PFSK-1 (cell line): Measurements from ENCODE around the gene HNRNPM.

Source experiments
- POLR2AphosphoS5 ChIP-seq: IDR thresholded peaks from 2 replicates; pipeline ENCODE4 v1.6.1; 2012; ENCODE audit warnings: low read depth, mild to moderate bottlenecking, control low read depth, low read length, moderate library complexity
- SIN3A ChIP-seq: IDR thresholded peaks from 2 replicates; pipeline ENCODE4 v1.6.1; 2012; ENCODE audit warnings: mild to moderate bottlenecking, low read length, moderate library complexity, borderline replicate concordance; ENCODE audit not compliant: insufficient read depth
- TAF1 ChIP-seq: IDR thresholded peaks from 2 replicates; pipeline ENCODE4 v1.6.1; 2012; ENCODE audit warnings: low read length, control low read depth, borderline replicate concordance; ENCODE audit not compliant: insufficient read depth

- no peak for TF ChIP-seq TAF1
- no peak for TF ChIP-seq POLR2AphosphoS5
- TF ChIP-seq SIN3A, result no peak
Measured at GRCh38 chr19:8429826-8430225, 14.9 kb upstream of the HNRNPM start.
